A673 (cell line): ENCODE results near the gene ZSWIM6.

Source experiments
- CTCF ChIP-seq: fragments of 300-800, 200-600 bp; sonication (generic); conservative IDR thresholded peaks from 2 replicates; pipeline ENCODE4 v1.5.1; 2017; ENCODE audit warnings: low read depth, mild to moderate bottlenecking, antibody characterized with exemption, low read length, moderate library complexity, mixed read lengths
- EZH2 ChIP-seq: fragments of 200-600 bp; sonication (generic); IDR thresholded peaks from 2 replicates; pipeline ENCODE4 v1.6.1; 2017; ENCODE audit warnings: borderline replicate concordance, low read depth, mild to moderate bottlenecking, mixed read lengths, antibody characterized with exemption, low read length; ENCODE audit not compliant: poor library complexity, severe bottlenecking

DNA sequence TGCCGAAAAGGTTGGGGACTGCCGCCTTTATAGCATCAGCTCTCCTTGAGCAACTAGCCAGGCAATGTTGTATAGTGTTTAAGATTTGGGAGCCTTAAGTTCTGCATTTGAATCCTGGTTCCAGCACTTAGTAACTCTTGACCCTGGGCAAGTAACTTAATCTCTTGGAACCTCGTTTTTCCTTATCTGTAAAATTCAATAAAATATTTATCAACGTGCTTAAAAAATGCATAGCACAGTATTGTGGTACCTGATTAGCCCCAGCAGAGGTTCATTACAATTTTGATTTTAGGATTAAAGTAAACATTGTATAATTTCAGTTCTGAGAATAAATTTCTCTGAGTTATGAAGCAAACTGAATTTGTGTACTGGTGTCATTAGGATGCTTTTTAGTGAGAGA, 66.4 kb downstream of the ZSWIM6 start:
- TF ChIP-seq CTCF (no peak), EZH2 (no peak)
